GM21515 (cell line): ENCODE data around the gene GMPS.
"Not testable (repeated sequence)": the region's sequence is repeated elsewhere in the genome, so short reads cannot be mapped to it uniquely, and the experiment has no call there.

Experiments
- ATAC-seq: cut with Tn5 transposase; IDR thresholded peaks from one replicate; pipeline ENCODE4 v1.9.1; 2021; ENCODE audit not compliant: unreplicated experiment

The GMPS gene

GRCh38 chr3:155871746-155872158, 1.3 kb downstream of the GMPS start:
- ATAC-seq = peak; percentile 2

- no peak for ATAC-seq
Observed at GRCh38 chr3:155872904-155873646, 2.6 kb downstream of the GMPS start.

- ATAC-seq = no peak
Observed at GRCh38 chr3:155876037-155876436, 5.6 kb downstream of the GMPS start.

GRCh38 chr3:155876503-155876902, 6.1 kb downstream of the GMPS start:
- ATAC-seq = no peak

GRCh38 chr3:155880286-155880685, 9.8 kb downstream of the GMPS start:
- no peak for ATAC-seq

GRCh38 chr3:155884292-155884691, 13.8 kb downstream of the GMPS start:
- no peak for ATAC-seq

- ATAC-seq = no peak
Observed at GRCh38 chr3:155885292-155885691, 14.8 kb downstream of the GMPS start.

GRCh38 chr3:155886348-155886747, 15.9 kb downstream of the GMPS start:
- not testable (repeated sequence) for ATAC-seq

- no peak for ATAC-seq
Observed at GRCh38 chr3:155886915-155887314, 16.5 kb downstream of the GMPS start.

GRCh38 chr3:155889212-155889611, 18.8 kb downstream of the GMPS start:
- no peak for ATAC-seq

GRCh38 chr3:155889952-155890351, 19.5 kb downstream of the GMPS start:
- ATAC-seq = no peak

GRCh38 chr3:155890671-155891190, 20.3 kb downstream of the GMPS start:
- ATAC-seq = no peak

GRCh38 chr3:155891321-155891720, 20.9 kb downstream of the GMPS start:
- no peak for ATAC-seq

GRCh38 chr3:155895379-155895900, 25.0 kb downstream of the GMPS start:
- no peak for ATAC-seq

- no peak for ATAC-seq
Observed at GRCh38 chr3:155906900-155907299, 36.5 kb downstream of the GMPS start.

- no peak for ATAC-seq
Observed at GRCh38 chr3:155908086-155908485, 37.6 kb downstream of the GMPS start.

GRCh38 chr3:155908605-155909004, 38.2 kb downstream of the GMPS start:
- no peak for ATAC-seq

GRCh38 chr3:155912090-155912489, 41.6 kb downstream of the GMPS start:
- no peak for ATAC-seq

- ATAC-seq = no peak
Observed at GRCh38 chr3:155912579-155913190, 42.2 kb downstream of the GMPS start.

GRCh38 chr3:155917781-155918180, 47.3 kb downstream of the GMPS start:
- ATAC-seq = no peak

- ATAC-seq = no peak
Observed at GRCh38 chr3:155919728-155920127, 49.3 kb downstream of the GMPS start.

- no peak for ATAC-seq
Observed at GRCh38 chr3:155921486-155921885, 51.0 kb downstream of the GMPS start.
